Panc1 (cell line): ENCODE data around the gene C3orf85.

Source experiments
- POLR2AphosphoS5 ChIP-seq: IDR thresholded peaks from 2 replicates; pipeline ENCODE4 v1.6.1; 2012; ENCODE audit warnings: mild to moderate bottlenecking, low read depth, low read length, moderate library complexity
- TF ChIP-seq, protein P1 (sequence below), 2 experiments: IDR thresholded peaks; 2 replicates each; pipeline ENCODE4 v1.6.1; 2011 to 2012; ENCODE audit warnings: low read depth in 2 of 2, control low read depth in 1 of 2, low read length in 1 of 2, mild to moderate bottlenecking in 1 of 2, moderate library complexity in 1 of 2; ENCODE audit not compliant: insufficient read depth in 1 of 2
- TF ChIP-seq, protein P2 (sequence below): fragments of 450-650 bp; IDR thresholded peaks from 2 replicates; pipeline ENCODE4 v1.5.1; 2017; ENCODE audit warnings: mild to moderate bottlenecking

DNA sequence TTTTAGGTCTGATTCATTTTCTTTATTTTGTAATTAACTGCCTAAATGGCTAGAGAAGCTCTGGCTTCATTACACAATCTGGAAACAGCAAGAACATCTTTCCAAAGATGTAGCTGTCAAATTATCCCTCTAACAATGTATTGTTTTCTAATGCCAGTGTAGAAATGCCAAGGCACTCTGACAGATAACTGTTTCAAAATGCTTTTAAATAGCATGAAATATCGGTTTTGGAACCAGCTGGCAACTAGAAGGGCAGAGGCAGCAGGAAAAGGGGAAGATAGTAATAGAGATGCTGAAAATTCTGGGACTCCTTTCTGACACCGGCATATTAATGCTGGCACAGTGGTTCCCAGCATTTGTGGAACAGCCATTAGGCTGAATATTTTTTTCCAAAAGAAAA is 44.7 kb upstream of the C3orf85 start:
- TF ChIP-seq, protein P1, sequence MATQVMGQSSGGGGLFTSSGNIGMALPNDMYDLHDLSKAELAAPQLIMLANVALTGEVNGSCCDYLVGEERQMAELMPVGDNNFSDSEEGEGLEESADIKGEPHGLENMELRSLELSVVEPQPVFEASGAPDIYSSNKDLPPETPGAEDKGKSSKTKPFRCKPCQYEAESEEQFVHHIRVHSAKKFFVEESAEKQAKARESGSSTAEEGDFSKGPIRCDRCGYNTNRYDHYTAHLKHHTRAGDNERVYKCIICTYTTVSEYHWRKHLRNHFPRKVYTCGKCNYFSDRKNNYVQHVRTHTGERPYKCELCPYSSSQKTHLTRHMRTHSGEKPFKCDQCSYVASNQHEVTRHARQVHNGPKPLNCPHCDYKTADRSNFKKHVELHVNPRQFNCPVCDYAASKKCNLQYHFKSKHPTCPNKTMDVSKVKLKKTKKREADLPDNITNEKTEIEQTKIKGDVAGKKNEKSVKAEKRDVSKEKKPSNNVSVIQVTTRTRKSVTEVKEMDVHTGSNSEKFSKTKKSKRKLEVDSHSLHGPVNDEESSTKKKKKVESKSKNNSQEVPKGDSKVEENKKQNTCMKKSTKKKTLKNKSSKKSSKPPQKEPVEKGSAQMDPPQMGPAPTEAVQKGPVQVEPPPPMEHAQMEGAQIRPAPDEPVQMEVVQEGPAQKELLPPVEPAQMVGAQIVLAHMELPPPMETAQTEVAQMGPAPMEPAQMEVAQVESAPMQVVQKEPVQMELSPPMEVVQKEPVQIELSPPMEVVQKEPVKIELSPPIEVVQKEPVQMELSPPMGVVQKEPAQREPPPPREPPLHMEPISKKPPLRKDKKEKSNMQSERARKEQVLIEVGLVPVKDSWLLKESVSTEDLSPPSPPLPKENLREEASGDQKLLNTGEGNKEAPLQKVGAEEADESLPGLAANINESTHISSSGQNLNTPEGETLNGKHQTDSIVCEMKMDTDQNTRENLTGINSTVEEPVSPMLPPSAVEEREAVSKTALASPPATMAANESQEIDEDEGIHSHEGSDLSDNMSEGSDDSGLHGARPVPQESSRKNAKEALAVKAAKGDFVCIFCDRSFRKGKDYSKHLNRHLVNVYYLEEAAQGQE (IDR thresholded peaks at IDR 0.05; ENCODE audit: insufficient read depth in 1 of 2, low read depth in 2 of 2, low read length in 1 of 2), result no peak
- TF ChIP-seq, protein P2, sequence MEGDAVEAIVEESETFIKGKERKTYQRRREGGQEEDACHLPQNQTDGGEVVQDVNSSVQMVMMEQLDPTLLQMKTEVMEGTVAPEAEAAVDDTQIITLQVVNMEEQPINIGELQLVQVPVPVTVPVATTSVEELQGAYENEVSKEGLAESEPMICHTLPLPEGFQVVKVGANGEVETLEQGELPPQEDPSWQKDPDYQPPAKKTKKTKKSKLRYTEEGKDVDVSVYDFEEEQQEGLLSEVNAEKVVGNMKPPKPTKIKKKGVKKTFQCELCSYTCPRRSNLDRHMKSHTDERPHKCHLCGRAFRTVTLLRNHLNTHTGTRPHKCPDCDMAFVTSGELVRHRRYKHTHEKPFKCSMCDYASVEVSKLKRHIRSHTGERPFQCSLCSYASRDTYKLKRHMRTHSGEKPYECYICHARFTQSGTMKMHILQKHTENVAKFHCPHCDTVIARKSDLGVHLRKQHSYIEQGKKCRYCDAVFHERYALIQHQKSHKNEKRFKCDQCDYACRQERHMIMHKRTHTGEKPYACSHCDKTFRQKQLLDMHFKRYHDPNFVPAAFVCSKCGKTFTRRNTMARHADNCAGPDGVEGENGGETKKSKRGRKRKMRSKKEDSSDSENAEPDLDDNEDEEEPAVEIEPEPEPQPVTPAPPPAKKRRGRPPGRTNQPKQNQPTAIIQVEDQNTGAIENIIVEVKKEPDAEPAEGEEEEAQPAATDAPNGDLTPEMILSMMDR, result no peak
- no peak for TF ChIP-seq POLR2AphosphoS5
